HG03521 (cell line): ENCODE data around the gene BMP2.
A peak's percentile ranks its signal among the peaks of the same experiment; 100 is the strongest.

Experiments
- ATAC-seq: cut with Tn5 transposase; IDR thresholded peaks from one replicate; pipeline ENCODE4 v1.9.1; 2021; ENCODE audit warnings: mild to moderate bottlenecking, moderate library complexity; ENCODE audit not compliant: unreplicated experiment

Gene BMP2

DNA sequence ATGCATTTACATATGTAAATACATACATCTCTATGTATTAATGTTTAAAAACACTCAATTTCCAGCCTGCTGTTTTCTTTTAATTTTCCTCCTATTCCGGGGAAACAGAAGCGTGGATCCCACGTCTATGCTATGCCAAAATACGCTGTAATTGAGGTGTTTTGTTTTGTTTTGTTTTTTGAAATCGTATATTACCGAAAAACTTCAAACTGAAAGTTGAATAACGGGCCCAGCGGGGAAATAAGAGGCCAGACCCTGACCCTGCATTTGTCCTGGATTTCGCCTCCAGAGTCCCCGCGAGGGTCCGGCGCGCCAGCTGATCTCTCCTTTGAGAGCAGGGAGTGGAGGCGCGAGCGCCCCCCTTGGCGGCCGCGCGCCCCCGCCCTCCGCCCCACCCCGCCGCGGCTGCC lies 355 bp upstream of the BMP2 start:
- ATAC-seq: no peak

DNA sequence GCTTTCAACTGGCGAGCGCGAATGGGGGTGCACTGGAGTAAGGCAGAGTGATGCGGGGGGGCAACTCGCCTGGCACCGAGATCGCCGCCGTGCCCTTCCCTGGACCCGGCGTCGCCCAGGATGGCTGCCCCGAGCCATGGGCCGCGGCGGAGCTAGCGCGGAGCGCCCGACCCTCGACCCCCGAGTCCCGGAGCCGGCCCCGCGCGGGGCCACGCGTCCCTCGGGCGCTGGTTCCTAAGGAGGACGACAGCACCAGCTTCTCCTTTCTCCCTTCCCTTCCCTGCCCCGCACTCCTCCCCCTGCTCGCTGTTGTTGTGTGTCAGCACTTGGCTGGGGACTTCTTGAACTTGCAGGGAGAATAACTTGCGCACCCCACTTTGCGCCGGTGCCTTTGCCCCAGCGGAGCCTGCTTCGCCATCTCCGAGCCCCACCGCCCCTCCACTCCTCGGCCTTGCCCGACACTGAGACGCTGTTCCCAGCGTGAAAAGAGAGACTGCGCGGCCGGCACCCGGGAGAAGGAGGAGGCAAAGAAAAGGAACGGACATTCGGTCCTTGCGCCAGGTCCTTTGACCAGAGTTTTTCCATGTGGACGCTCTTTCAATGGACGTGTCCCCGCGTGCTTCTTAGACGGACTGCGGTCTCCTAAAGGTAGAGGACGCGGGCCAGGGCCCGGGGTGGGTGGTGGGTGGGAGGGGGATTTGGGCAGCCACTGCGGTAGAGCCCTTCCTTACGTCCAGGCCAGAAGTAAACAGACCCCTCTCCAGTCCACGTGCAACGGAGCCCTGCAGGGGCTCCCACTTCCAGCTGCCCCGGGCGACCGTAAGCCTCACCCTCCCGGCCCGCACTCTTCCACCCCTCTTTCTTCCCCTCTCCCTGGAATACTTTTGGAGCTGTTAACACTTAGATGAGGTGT lies 998 bp downstream of the BMP2 start:
- ATAC-seq: peak; percentile 2

DNA sequence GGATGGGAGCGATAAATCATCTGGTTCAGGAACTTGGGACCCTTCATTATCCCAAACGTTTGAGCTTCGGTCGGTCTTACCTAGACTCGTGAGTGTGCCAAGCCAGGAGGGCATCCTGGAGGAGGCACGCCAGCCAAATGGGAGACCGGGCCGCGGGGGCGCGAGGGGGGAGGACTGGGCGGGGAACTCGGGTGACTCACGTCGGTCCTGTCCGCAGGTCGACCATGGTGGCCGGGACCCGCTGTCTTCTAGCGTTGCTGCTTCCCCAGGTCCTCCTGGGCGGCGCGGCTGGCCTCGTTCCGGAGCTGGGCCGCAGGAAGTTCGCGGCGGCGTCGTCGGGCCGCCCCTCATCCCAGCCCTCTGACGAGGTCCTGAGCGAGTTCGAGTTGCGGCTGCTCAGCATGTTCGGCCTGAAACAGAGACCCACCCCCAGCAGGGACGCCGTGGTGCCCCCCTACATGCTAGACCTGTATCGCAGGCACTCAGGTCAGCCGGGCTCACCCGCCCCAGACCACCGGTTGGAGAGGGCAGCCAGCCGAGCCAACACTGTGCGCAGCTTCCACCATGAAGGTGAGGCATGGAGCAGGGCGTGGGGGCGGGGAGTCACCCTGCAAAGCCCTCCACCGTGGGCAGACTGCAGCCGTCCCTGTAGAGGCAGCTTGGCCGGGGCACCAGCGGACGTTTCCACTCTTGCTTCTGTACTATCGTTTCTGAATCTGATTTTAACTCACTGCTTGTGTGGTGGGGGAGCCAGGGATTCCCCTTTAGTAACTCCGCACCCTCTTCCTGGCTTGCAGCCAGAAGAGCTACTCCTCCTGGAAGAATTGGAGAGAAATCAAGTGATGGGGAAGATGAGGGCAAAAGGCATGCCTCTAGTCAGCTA lies 2.7 kb downstream of the BMP2 start:
- no peak for ATAC-seq

DNA sequence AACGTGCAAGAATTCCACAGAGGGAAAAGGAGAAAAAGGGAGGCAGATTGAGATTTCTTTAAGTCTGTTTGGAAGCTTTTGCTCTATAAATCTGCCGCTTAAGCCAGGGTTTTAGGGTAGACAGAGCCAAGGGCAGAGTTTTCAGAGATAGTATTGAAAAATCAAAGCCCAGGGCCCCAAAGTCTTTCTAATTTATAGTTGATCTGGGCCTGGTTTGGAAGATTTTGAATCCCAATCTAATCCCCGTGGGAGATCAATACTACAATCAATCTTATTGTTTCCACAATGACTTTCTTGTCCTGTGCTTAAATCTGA lies 3.3 kb downstream of the BMP2 start:
- no peak for ATAC-seq

DNA sequence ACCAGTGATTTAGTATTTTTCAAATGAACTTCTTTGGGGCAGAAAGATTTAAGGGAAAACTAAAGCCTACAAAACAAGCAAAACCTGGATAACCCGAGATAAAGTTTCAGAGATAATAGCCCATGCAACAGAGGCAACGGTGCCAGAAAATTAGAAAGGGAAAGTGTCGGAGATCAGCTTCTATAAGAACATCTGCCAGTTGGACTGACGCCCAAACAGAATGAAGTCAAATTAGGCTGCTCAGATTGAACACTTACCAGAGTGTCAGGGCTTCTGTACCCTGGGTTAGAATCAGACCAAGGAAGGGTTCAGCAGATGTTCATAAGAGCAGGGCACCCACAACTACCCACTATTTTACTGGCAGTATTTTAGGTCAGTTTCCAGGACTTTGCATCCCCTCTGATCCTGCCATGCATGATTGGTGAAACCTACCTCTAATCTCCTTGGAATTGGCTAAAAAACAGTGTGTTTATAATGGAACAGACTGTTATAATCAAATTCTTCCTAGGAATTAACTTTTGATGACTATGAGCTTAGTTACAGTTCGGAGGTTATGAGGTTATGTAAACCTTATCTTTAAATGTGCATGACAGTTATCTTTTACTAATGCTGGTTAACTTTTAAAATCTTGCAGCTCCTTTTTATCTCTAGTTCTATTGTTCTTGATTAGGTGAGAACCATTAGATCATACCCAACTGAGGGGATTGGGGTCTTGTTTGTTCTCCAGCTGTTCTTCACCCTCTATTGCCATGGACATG lies 13.1 kb downstream of the BMP2 start:
- no peak for ATAC-seq

DNA sequence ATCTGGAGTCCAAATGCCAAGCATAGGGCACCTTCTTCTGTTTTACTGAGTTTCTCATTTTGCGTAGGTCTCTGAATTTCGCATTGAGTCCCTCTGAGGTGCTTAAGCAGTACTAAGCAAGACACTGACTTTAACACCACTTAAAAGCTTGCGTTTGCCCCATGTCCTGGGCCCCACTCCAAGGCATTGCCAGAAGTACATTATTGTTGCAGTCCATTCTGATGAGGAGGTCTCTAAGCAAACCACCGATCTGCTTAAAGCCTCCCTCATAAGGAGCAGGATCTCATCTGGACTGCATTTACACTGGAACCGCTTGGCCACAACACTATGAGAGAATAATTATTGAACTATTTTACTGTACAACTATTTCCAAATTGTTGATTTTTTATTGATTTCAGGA lies 16.3 kb downstream of the BMP2 start:
- no peak for ATAC-seq

DNA sequence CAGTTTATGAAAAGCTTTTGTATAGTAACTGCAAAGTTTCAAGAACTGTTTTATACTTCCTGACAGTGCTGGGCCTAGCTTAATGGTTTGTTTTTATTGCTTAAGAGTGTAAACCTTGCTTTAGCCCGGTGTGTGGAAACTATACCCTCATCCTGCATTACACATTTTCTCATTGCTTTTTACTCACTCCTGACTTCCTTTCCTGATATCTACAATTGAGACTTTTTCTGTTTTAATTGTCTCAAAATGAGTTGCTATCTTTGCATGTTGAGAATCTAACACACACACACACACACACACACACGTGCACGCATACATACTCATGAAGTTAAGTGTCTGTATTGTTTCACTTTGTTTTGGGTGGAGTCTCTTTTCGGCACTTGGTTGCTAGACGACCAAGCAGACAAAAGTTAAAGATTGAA lies 16.7 kb downstream of the BMP2 start:
- no peak for ATAC-seq

DNA sequence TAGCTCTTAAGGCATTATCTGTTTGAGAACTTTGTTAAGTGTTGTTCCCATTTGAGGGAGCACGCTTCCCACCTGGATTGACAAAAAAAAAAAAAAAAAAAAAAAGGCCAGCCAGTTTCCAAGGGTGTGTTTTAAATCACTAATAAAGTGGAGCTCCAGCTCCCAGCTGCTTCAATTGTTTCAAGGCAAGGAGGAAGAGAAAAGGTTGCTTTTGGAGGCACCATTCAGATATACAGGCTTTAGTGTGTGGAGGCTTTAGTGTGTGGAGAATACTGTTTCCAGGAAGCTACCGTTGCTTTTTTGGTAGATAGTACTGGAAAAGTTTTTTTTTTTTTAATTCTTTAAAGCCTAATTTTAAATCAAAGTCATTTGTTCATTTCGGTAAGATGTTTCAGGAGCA lies 17.3 kb downstream of the BMP2 start:
- no peak for ATAC-seq

DNA sequence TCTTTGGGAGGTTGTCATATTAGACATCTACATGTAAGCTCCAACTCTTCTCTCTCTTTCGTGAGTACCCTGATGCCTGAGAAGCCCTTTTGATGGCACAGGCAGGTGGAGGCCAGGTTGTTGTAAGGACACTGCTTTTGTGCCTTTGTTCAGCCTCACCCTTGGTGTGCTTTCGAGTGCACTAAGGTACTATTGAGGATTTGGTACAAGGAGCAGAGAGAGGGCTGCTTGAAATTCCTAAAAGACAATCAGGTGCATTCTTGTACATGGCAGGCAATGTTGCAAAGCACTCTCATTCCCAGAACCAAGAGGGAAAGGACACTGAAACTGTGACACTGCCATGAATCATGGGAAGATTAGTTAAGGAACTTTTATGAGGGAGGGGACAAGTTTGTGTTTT lies 19.1 kb downstream of the BMP2 start:
- no peak for ATAC-seq

DNA sequence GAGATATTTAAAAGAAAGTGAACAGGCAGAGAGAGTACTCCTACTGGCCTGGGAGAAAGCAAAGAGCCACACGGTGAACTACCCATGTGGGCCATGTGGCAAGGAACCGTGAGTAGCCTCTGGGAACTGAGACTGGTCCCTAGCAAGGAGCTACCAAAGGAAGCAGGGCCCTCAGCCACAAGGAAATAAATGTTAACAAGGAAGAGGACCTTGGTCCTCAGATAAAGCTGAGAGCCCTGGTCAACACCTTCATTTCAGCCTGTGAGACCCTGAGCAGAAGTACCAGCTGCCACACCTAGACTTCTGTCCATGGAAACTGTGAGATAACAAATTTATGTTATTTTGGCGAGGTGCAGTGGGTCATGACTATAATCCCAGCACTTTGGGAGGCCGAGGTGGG lies 25.3 kb downstream of the BMP2 start:
- no peak for ATAC-seq

DNA sequence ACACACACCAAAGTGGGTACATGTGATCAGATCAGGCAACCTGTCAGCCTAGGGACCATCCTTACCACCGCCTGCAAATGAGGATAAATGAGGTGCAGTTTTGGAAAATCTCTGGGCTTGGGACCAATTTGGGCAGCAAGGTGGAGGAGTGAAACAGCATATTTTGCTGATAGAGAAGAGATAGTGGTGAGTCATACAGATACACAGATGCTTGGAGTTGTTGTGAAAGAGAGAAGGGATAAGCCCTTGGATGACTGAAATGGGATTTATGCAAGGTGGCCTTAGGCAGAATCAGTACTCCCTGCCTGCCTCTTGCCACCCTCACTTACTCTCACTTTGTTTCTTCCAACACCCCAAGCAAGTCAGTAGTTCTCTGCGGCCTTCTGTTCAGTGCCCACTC lies 34.7 kb downstream of the BMP2 start:
- no peak for ATAC-seq

DNA sequence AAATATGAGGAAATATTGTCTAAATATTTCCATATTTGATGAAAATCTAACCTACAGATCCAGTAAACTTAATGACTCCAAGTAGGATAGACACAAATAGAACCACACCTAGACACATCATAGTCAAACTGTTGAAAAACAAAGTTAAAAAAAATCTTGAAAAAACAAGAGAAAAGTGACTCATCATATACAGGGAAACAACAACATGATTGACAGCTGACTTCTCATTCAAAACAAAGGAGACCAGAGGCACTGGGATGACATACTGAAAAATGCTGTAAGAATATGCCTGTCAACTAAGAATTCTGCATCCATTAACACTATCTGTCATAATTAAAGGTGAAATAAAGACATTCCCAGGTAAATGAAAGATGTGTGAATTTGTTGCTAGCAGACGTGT lies 38.8 kb downstream of the BMP2 start:
- no peak for ATAC-seq

DNA sequence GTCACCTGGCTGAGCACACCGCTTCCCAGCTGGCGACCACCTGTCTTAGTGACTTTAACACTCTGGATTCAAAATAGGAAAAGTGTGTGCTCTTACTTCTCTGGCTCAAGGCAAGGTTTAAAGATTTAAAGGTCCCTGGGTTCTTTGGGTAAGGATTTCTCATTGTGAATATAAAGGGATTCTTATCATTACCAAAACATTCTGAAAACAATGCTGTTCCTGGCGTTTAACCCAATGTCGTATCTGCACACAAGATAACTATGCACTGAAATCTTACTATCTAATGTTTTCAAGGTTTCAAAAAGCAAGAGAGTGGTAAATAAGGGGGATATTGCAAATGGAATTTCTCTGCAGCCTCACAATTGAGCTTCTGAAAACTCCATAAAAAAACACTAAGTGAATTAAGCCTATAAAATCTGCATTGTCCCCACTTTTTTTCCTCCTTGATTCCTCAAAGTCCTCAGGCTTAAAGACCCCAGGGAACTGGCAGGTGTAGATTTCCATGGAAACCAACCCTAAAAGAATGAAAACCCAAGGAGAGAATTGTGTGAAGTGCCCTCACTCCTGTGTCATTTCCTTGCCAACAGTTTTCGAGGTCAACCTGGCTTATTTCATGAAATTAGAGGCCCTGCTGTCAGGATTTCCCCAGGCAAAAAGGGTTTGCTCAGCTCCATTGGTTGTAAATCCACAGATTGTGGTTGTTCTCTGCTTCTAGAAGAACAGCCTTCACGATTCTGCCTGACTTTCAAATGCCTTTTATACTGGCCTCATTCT lies 44.0 kb downstream of the BMP2 start:
- no peak for ATAC-seq

DNA sequence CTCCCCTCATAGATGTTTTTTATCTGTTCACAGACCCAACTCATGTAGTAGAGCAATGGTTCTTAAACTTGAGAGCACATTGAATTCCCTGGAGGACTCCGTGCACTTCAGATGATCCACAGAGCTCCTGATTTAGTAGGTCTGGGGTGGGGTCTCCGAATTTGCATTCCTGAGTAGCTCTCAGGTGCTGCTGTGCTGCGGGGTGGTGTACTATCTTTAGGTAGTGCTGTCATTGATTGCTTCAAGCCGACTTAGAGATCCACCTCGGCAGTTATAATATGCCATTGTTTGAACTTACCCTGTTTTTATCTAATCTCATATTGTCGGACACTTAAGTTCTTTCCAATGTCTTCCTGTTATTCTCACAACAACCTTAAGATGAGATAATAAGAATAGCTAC lies 45.0 kb downstream of the BMP2 start:
- ATAC-seq: no peak

DNA sequence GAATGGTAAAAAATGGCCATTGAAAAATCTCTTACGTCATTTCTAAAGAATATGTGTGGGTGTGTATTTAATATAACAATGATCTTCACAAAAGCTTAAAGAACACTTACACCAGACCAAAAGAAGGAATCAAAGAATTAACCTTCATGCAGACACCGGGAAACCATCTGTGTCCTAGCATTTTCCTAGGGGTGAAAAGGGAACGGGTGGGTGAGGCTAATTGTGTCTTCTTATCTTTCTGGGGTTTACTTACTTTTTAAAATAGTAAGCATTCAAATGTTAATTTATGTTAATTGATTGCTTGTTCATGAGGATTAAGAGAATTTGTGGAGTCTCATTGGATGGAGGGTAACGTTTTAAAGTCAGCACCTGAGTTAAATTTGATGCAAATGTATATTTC lies 47.5 kb downstream of the BMP2 start:
- no peak for ATAC-seq

DNA sequence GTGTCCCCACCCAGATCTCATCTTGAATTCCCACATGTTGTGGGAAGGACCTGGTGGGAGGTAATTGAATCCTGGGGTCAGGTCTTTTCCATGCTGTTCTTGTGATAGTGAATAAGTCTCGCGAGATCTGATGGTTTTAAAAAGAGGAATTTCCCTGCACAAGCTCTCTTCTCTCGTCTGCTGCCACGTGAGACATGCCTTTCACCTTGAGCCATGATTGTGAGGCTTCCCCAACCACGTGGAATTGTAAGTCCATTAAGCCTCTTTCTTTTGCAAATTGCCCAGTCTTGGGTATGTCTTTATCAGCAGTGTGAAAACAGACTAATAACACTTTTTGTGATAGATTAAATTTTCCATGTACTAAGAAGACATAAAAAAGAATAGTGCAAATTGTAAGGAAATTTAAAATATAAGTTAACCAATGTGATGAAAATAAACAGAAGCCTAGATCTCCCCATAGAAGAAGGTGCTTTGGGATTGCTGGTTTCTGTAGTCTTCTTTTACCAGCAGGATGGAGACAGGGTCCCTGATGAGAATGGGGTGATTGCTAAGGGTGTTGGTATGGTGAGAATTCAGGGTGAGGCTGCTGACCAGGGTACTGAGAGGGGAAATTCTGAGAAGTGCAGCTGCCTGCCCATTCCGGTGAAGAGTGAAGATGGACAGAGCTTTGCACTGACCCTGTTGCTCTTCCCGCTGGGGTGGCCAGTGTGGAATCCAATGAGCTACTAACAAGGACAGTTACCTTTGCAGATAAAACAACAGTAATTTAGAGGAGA lies 50.7 kb downstream of the BMP2 start:
- ATAC-seq: no peak

DNA sequence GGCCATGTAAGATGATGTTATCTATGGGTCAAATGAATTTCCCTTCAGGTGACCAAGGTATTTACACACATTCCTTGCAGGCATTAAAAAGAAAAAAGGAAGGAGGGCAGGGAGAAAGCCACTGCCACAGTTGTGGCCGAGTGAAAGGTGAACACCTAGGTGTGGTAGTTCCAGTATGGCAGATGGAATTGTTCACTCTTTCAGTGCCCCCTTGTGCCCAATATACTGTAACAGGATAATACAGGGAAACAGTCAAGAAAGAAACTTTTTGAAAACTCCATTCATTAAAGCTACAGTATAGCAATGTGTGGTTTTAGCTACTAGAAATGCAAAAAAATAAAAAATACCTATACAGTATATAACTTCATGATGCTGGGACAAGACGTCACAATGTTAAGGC lies 52.1 kb downstream of the BMP2 start:
- ATAC-seq: no peak

DNA sequence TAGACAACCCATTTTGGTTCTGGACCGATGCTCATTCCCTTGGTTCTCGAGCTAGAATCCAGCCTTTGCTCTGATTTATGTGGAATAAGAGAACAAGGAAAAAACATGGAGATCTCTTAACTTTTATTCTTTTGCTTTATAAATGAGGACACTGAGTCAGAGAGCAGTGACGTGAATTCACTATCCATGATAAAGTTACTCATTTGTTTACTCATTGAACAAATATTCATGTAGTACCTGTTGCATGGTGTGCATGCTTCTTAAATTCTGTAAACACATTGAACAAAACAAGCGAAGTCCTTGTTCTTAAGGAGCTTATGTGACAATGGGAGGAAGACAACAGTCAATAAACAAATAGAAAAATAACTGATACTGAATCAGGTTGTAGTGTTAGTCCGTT lies 56.9 kb downstream of the BMP2 start:
- ATAC-seq: no peak

DNA sequence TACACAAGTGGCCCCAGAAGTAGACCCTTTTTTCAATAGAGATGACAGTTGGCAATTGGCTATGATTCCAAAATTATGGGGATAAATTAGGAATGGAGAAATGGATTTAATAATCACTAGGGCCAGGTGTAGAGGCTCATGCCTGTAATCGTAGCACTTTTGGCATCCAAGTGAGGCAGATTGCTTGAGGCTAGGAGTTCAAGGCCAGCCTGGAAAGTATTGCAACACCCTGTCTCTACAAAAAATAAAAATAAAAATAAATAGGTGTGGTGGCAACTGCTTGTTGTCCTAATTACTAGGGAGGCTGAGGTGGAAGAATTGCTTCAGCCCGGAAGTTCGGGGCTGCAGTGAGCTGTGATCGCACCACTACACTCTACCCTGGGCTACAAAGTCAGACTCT lies 60.0 kb downstream of the BMP2 start:
- no peak for ATAC-seq
